H1 (cell line): ENCODE measurements around the gene GPC6. TPM values are rescaled to one million over a fixed set of nuclear protein-coding genes. Genes with fewer than 3 reads are reported as not detected.

Experiments
- BCL11A ChIP-seq, 2 experiments: IDR thresholded peaks; one replicate each; pipeline ENCODE4 v1.6.1; 2011; ENCODE audit warnings: low read depth in 2 of 2, low read length in 2 of 2, mild to moderate bottlenecking in 2 of 2
- polyA plus RNA-seq, 7 experiments: library from polyadenylated mRNA; depleted of rRNA in 3 of 7; stranded (reverse) in 5 of 7; unstranded in 2 of 7; fragments of >200 nt in 5 of 7; fragments of 200-250 nt in 2 of 7; gene quantifications; 1 replicate in 5 of 7; 2 replicates in 1 of 7; 4 replicates in 1 of 7; pipeline versions ENCODE4 v1.2.1 to v1.2.3, GENCODE V29; 2011 to 2013; ENCODE audit warnings: missing spikeins in 2 of 7, mixed read lengths in 2 of 7
- total RNA-seq: library from RNA; stranded (reverse); fragmentation: NEBNext Ultra II Directional; extraction: Animal tissue kit (Norgen Biotek cat#: 25700); gene quantifications from 2 replicates; pipeline ENCODE4 v1.2.1, GENCODE V29; 2021

The GPC6 gene
- total and polyA plus RNA-seq, 2 of the 8 experiments (the other 6 are each of a cell fraction or from before 2014, with no cell fraction given), result 5.4 to 12.0 TPM

- no peak for TF ChIP-seq BCL11A (IDR thresholded peaks at IDR 0.05; ENCODE audit: low read depth in 2 of 2, low read length in 2 of 2)
Observed at GRCh38 chr13:93412676-93413075, 186.1 kb downstream of the GPC6 start (continued).
